IMR-90 (cell line): ENCODE data around the gene HJURP.

Experiments used
- CEBPB ChIP-seq: IDR thresholded peaks from 2 replicates; pipeline ENCODE4 v1.6.1; 2012; ENCODE audit warnings: low read depth, low read length, improper control_type of control experiment
- CHD1 ChIP-seq: IDR thresholded peaks from 2 replicates; pipeline ENCODE4 v1.6.1; 2012; ENCODE audit warnings: low read depth, low read length, improper control_type of control experiment
- CTCF ChIP-seq: conservative IDR thresholded peaks from 2 replicates; pipeline ENCODE4 v1.5.1; 2012; ENCODE audit warnings: mild to moderate bottlenecking, low read depth, low read length, improper control_type of control experiment
- FOS ChIP-seq: fragments of 150-350 bp; IDR thresholded peaks from 2 replicates; pipeline ENCODE4 v1.6.1; 2016; ENCODE audit warnings: low read depth, low read length
- MAFK ChIP-seq: IDR thresholded peaks from 2 replicates; pipeline ENCODE4 v1.6.1; 2012; ENCODE audit warnings: low read depth, low read length, improper control_type of control experiment
- POLR2A ChIP-seq: IDR thresholded peaks from 2 replicates; pipeline ENCODE4 v1.6.1; 2012; ENCODE audit warnings: mild to moderate bottlenecking, low read depth, low read length
- USF2 ChIP-seq: fragments of 150-350 bp; IDR thresholded peaks from 2 replicates; pipeline ENCODE4 v1.6.1; 2017; ENCODE audit warnings: mild to moderate bottlenecking, antibody characterized with exemption, low read length, low read depth

GRCh38 chr2:233871432-233871831 lies 17.1 kb upstream of the HJURP start:
- TF ChIP-seq CTCF (no peak), CHD1 (no peak), MAFK (no peak), USF2 (no peak), FOS (no peak), POLR2A (no peak), CEBPB (no peak)
